ENCODE measurements around the gene SPDYE2. TPM values are rescaled to one million over a fixed set of nuclear protein-coding genes. Genes with fewer than 3 reads are reported as not detected.
"Not testable (repeated sequence)": the region's sequence is repeated elsewhere in the genome, so short reads cannot be mapped to it uniquely, and the experiment has no call there.

SPDYE2 gene
- total RNA-seq, 2 experiments from 2014 or later: 0.15 TPM; not detected in 1

DNA sequence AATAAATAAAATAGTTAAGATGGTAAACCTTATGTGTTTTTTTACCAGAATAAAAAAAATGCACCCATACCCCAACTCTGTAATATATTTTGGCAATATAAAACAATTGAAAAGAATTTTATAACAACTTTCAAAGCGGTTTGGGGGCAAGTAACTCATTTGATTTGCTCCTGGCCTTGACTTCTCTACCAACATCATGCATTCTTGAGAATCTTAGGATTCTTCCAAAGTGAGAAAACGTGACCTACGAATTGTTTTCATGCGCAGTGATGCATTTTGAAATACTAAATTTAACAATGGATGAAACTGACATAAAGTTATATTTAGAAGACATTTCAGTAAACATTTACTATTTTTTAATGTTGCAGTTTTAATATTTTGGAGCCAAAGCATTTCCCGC is 30.2 kb upstream of the SPDYE2 start:
- H3K9me3 Mint-ChIP-seq; H3K27me3 Mint-ChIP-seq; DNase-seq; H3K4me3 Mint-ChIP-seq; H3K36me3 Mint-ChIP-seq (ENCODE audit: low read depth); H3K4me1 Mint-ChIP-seq; POLR2A ChIA-PET; CTCF ChIA-PET; H3K27ac Mint-ChIP-seq: not testable (repeated sequence)

GRCh38 chr7:102524803-102525202 is 26.2 kb upstream of the SPDYE2 start:
- POLR2A ChIA-PET; H3K4me1 Mint-ChIP-seq; H3K9me3 Mint-ChIP-seq; H3K4me3 Mint-ChIP-seq; CTCF ChIA-PET; H3K27me3 Mint-ChIP-seq; H3K36me3 Mint-ChIP-seq (ENCODE audit: low read depth); H3K27ac Mint-ChIP-seq; DNase-seq: not testable (repeated sequence)

DNA sequence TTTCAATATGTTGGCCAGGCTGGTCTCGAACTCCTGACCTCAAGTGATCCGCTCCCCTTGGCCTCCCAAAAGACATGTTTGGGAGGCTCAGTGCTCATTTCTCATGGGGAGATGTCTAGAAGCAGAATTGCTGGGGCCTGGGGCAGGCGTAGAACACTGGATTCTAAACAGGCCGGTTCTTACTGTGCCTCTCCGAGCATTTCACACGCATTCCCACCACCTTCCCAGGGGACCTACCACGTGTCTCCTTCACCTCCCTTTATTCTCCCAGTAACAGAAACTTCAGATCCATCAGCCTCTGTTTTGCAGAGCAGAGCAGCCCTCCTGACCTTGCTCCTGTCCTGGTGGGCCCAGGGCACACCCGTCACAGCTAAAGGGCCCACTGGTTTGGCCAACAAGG is 23.8 kb upstream of the SPDYE2 start:
- CTCF ChIA-PET; H3K4me1 Mint-ChIP-seq; H3K27ac Mint-ChIP-seq; H3K4me3 Mint-ChIP-seq; POLR2A ChIA-PET; DNase-seq; H3K27me3 Mint-ChIP-seq; H3K9me3 Mint-ChIP-seq; H3K36me3 Mint-ChIP-seq (ENCODE audit: low read depth): not testable (repeated sequence)

- H3K4me1 Mint-ChIP-seq; H3K27me3 Mint-ChIP-seq; H3K27ac Mint-ChIP-seq; DNase-seq; H3K36me3 Mint-ChIP-seq (ENCODE audit: low read depth); H3K9me3 Mint-ChIP-seq; H3K4me3 Mint-ChIP-seq; CTCF ChIA-PET; POLR2A ChIA-PET: not testable (repeated sequence)
These were observed 22.9 kb upstream of the SPDYE2 start for GRCh38 chr7:102527822-102528793.

GRCh38 chr7:102531583-102531982 is 19.4 kb upstream of the SPDYE2 start:
- H3K27me3 Mint-ChIP-seq; H3K9me3 Mint-ChIP-seq; CTCF ChIA-PET; POLR2A ChIA-PET; H3K4me1 Mint-ChIP-seq; H3K27ac Mint-ChIP-seq; H3K36me3 Mint-ChIP-seq (ENCODE audit: low read depth); H3K4me3 Mint-ChIP-seq; DNase-seq: not testable (repeated sequence)

DNA sequence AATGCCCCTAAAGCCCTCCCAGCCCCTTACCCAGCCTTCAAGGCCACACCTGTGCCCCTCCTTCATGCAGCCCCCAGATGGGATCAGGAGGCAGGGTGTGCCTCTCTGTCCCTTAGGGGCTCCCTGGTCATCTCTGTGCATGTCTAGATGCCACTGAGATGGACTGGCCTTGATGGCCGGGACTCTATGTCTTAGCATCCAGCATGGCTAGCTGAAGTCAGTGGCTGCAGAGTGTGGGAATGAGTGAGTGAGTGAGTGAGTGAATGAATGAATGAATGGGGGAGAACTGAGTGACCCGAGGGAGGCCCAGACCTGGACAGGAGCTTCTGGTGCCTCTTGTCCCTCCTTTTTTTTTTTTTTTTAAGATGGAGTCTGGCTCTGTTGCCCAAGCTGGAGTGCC is 18.9 kb upstream of the SPDYE2 start:
- H3K36me3 Mint-ChIP-seq (ENCODE audit: low read depth); H3K9me3 Mint-ChIP-seq; H3K4me3 Mint-ChIP-seq; H3K27ac Mint-ChIP-seq; DNase-seq; H3K27me3 Mint-ChIP-seq; CTCF ChIA-PET; H3K4me1 Mint-ChIP-seq; POLR2A ChIA-PET: not testable (repeated sequence)

- H3K4me3 Mint-ChIP-seq; H3K27me3 Mint-ChIP-seq; H3K27ac Mint-ChIP-seq; H3K4me1 Mint-ChIP-seq; H3K36me3 Mint-ChIP-seq (ENCODE audit: low read depth); DNase-seq; CTCF ChIA-PET; H3K9me3 Mint-ChIP-seq; POLR2A ChIA-PET: not testable (repeated sequence)
These were observed 15.9 kb upstream of the SPDYE2 start for GRCh38 chr7:102535062-102535615.

- H3K9me3 Mint-ChIP-seq; H3K27me3 Mint-ChIP-seq; H3K27ac Mint-ChIP-seq; CTCF ChIA-PET; H3K36me3 Mint-ChIP-seq (ENCODE audit: low read depth); DNase-seq; POLR2A ChIA-PET; H3K4me3 Mint-ChIP-seq; H3K4me1 Mint-ChIP-seq: not testable (repeated sequence)
These were observed 10.4 kb upstream of the SPDYE2 start for GRCh38 chr7:102540604-102541003.

GRCh38 chr7:102542083-102542482 is 8.9 kb upstream of the SPDYE2 start:
- CTCF ChIA-PET; H3K4me1 Mint-ChIP-seq; DNase-seq; H3K9me3 Mint-ChIP-seq; H3K27me3 Mint-ChIP-seq; H3K4me3 Mint-ChIP-seq; H3K27ac Mint-ChIP-seq; H3K36me3 Mint-ChIP-seq (ENCODE audit: low read depth); POLR2A ChIA-PET: not testable (repeated sequence)

DNA sequence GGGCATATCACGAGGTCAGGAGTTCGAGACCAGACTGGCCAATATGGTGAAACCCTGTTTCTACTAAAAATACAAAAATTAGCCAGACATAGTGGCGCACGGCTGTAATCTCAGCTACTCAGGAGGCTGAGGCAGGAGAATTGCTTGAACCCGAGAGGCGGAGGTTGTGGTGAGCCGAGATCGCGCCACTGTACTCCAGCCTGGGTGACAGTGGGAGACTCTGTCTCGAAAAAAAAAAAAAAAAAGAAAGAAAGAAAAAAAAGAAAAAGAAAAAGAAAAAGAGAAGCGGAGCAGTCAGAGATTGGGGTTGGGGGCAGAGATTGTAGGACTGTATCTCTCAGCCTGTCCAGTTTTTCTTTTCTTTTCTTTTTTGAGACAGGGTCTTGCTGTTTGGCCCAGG is 8.3 kb upstream of the SPDYE2 start:
- H3K27me3 Mint-ChIP-seq; H3K36me3 Mint-ChIP-seq (ENCODE audit: low read depth); H3K27ac Mint-ChIP-seq; H3K4me1 Mint-ChIP-seq; POLR2A ChIA-PET; CTCF ChIA-PET; H3K9me3 Mint-ChIP-seq; H3K4me3 Mint-ChIP-seq; DNase-seq: not testable (repeated sequence)

DNA sequence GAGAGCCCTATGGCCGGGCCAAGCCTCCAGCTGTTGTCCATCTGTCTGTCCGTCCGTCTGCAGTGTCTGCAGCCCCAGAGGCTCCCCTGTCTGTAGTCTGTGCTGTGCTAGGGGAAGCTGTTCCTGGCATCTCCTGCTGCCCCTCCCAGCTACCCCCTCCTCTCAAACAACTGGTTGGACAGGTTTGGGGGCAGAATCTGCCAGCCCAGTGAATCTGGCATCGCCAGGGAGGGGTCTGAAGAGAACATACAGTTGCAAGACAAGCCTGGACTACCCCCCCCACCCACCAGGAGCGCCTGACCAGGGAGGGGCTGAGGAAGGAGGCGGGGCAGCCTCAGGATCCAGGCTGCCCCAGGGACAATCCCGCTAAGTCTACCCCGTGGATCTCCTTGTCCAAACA is 7.4 kb upstream of the SPDYE2 start, which contains the start of gene UPK3BL2:
UPK3BL2 (minus strand) TSS at position 101 of the 400 bp plus-strand sequence; CDS start at position 41, 60 bp downstream.
- H3K9me3 Mint-ChIP-seq; H3K4me1 Mint-ChIP-seq; H3K27ac Mint-ChIP-seq; POLR2A ChIA-PET; H3K36me3 Mint-ChIP-seq (ENCODE audit: low read depth); CTCF ChIA-PET; H3K4me3 Mint-ChIP-seq; H3K27me3 Mint-ChIP-seq; DNase-seq: not testable (repeated sequence)

- H3K27ac Mint-ChIP-seq; CTCF ChIA-PET; DNase-seq; H3K36me3 Mint-ChIP-seq (ENCODE audit: low read depth); POLR2A ChIA-PET; H3K9me3 Mint-ChIP-seq; H3K4me1 Mint-ChIP-seq; H3K4me3 Mint-ChIP-seq; H3K27me3 Mint-ChIP-seq: not testable (repeated sequence)
These were observed 6.7 kb upstream of the SPDYE2 start for GRCh38 chr7:102544372-102544771.

- H3K9me3 Mint-ChIP-seq; H3K4me3 Mint-ChIP-seq; H3K36me3 Mint-ChIP-seq (ENCODE audit: low read depth); H3K27me3 Mint-ChIP-seq; CTCF ChIA-PET; DNase-seq; POLR2A ChIA-PET; H3K4me1 Mint-ChIP-seq; H3K27ac Mint-ChIP-seq: not testable (repeated sequence)
These were observed 5.7 kb upstream of the SPDYE2 start for GRCh38 chr7:102545288-102545687.

DNA sequence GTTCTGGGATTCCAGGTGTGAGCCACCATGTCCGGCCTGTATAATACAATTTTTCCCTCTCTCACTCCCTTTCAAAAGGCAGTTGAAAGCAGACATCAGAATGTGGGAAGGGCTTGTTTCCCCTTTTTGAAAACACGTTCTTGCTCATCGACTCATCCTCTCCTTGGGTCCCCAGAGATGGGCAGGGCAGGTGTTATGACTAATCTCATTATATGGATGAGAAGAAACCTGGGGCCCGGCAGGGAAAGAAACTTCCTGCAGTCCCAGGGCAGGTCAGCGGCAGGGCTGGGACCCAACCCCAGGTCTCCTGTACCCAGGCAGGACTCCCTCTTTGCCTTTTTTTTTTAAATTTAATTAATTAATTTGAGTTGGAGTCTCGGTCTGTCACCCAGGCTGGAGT is 4.7 kb upstream of the SPDYE2 start:
- H3K4me1 Mint-ChIP-seq; H3K9me3 Mint-ChIP-seq; POLR2A ChIA-PET; H3K27ac Mint-ChIP-seq; DNase-seq; H3K36me3 Mint-ChIP-seq (ENCODE audit: low read depth); H3K4me3 Mint-ChIP-seq; CTCF ChIA-PET; H3K27me3 Mint-ChIP-seq: not testable (repeated sequence)

Data from activated CD4-positive, alpha-beta T cell treated with anti-CD3 and anti-CD28 coated beads, Interleukin-2, amount 10 ng/mL, durations not matched to agents 7 days and 5 days (primary cell).